ENCODE results near the gene DPP10. TPM values are rescaled to one million over a fixed set of nuclear protein-coding genes. Genes with fewer than 3 reads are reported as not detected.

DPP10 gene
- total and polyA plus RNA-seq, 4 donors, result 0.08 to 5.0 (median 0.27) TPM

DNA sequence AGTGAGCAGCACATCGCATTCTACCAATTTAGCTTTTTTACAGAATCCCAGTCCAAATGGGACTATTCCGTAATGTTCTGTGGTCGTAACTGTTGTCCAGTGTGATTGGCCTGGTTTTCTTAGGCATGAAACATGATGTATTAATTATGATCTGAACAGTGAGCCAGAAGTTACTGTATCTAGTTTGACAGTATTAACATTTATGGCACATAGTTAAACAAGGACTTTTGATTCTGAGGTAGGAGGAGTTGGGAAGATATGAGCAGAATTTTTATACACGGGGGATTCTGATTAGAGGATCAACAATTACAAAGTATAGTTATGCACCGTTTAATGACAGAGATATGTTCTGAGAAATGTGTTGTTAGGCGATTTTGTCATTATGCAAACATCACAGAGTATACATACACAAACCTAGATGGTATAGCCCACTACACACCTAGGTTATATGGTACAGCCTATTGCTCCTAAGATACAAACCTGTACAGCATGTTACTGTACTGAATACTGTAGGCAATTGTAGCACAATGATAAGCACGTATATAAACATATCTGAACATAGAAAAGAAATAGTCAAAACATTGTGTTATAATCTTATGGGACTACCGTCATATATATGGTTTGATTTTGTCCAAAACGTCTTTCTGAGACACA is 85.0 kb downstream of the DPP10 start:
- Histone ChIP-seq H3K4me1 (ENCODE audit: control insufficient read depth in 5 of 5, insufficient read depth in 5 of 5, low read length in 5 of 5) (no peaks in the 10 kb centered on the region), H3K27ac (ENCODE audit: low read depth in 1 of 2, low read length in 1 of 2) (no peak overlapping the region), H3K27me3 (ENCODE audit: control insufficient read depth in 3 of 3, insufficient read depth in 3 of 3, low read length in 2 of 3) (no peaks in the 10 kb centered on the region), H3K9me3 (ENCODE audit: control insufficient read depth in 4 of 4, insufficient read depth in 3 of 4, low read length in 3 of 4) (peaks cover 0 to 3% (median 0%) of the 10 kb centered on the region in 4 donors), H3K9ac (ENCODE audit: insufficient read depth in 1 of 2, low read length in 2 of 2) (no peak overlapping the region), H3K36me3 (ENCODE audit: control insufficient read depth in 4 of 4, insufficient read depth in 4 of 4, low read length in 4 of 4) (no peaks in the 10 kb centered on the region), H3K4me3 (no peak overlapping the region)
- TF ChIP-seq, protein P1, sequence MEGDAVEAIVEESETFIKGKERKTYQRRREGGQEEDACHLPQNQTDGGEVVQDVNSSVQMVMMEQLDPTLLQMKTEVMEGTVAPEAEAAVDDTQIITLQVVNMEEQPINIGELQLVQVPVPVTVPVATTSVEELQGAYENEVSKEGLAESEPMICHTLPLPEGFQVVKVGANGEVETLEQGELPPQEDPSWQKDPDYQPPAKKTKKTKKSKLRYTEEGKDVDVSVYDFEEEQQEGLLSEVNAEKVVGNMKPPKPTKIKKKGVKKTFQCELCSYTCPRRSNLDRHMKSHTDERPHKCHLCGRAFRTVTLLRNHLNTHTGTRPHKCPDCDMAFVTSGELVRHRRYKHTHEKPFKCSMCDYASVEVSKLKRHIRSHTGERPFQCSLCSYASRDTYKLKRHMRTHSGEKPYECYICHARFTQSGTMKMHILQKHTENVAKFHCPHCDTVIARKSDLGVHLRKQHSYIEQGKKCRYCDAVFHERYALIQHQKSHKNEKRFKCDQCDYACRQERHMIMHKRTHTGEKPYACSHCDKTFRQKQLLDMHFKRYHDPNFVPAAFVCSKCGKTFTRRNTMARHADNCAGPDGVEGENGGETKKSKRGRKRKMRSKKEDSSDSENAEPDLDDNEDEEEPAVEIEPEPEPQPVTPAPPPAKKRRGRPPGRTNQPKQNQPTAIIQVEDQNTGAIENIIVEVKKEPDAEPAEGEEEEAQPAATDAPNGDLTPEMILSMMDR (IDR thresholded peaks at IDR 0.05; ENCODE audit: control extremely low read depth, extremely low read depth), result no peak
- no peak for DNase-seq
- ATAC-seq (ENCODE audit: insufficient read depth, low FRiP score), result no peak
- WGBS, 2 donors, result 83 to 84% methylated on average over 9 of the region's 9 CpGs

DNA sequence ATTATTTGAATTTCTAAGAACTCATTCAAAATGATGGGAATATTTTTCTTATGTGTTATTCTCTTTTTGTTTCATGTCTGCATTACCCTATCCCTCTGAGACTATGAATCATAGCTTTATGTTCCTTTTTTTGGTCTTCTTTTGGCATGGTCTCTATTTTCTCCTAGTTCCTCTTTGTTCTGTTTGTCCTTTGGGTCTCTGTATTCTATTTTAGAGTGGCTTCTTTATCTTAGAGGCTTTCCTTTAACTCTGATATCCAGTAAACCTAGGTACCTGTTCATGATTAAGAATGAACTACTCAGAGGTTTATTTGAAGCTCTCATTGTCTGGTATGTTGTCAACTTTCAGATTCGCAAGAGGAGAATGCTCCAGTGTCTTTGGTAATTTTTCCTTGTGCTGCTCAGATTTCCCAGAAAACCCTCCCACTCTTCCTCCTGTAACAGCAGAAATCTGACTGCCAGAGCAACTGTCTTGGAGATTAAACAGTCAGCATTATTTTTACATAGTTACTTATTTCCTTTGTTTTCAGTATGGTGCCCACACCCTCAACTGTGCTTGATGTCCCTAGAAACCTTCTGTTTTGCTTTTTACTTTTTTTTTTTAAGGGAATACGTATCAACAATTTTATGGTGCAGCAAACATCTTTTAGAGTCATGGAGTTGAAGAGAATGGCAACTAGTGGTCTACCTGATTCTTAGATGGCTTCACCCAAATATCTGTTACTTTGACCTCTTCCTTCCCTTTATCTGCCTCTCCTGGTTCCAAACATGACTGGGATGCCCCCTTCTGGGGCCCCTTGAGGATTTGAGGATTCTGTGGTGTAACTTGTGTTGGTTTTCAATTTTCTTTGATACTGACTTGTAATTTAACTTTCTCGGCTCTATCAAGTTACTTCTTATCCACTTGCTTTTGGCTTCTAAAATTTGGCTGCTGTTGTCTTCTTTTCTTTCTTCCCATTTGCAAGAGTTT is 92.0 kb downstream of the DPP10 start:
- Histone ChIP-seq H3K9ac (ENCODE audit: insufficient read depth in 1 of 2, low read length in 2 of 2) (no peak overlapping the region), H3K4me1 (ENCODE audit: control insufficient read depth in 5 of 5, insufficient read depth in 5 of 5, low read length in 5 of 5) (no peaks in the 10 kb centered on the region), H3K4me3 (no peak overlapping the region), H3K36me3 (ENCODE audit: control insufficient read depth in 4 of 4, insufficient read depth in 4 of 4, low read length in 4 of 4) (no peaks in the 10 kb centered on the region), H3K9me3 (ENCODE audit: control insufficient read depth in 4 of 4, insufficient read depth in 3 of 4, low read length in 3 of 4) (no peaks in the 10 kb centered on the region), H3K27me3 (ENCODE audit: control insufficient read depth in 3 of 3, insufficient read depth in 3 of 3, low read length in 2 of 3) (no peaks in the 10 kb centered on the region), H3K27ac (ENCODE audit: low read depth in 1 of 2, low read length in 1 of 2) (no peak overlapping the region)
- no peak for ATAC-seq (ENCODE audit: insufficient read depth, low FRiP score)
- TF ChIP-seq, protein P1 (IDR thresholded peaks at IDR 0.05; ENCODE audit: control extremely low read depth, extremely low read depth), result no peak
- no peak for DNase-seq
- 60 to 76% methylated on average over 3 of the region's 3 CpGs for WGBS, 2 donors

- ATAC-seq (ENCODE audit: insufficient read depth, low FRiP score), result no peak
- no peak overlapping the region for H3K4me3 ChIP-seq
- H3K27me3 ChIP-seq (ENCODE audit: control insufficient read depth in 3 of 3, insufficient read depth in 3 of 3, low read length in 2 of 3), result no peaks in the 10 kb centered on the region
- TF ChIP-seq, protein P1 (IDR thresholded peaks at IDR 0.05; ENCODE audit: control extremely low read depth, extremely low read depth), result no peak
- no peak overlapping the region for H3K27ac ChIP-seq (ENCODE audit: low read depth in 1 of 2, low read length in 1 of 2)
- H3K4me1 ChIP-seq (ENCODE audit: control insufficient read depth in 5 of 5, insufficient read depth in 5 of 5, low read length in 5 of 5), result peaks cover 0 to 7% (median 3%) of the 10 kb centered on the region in 5 donors
- H3K9me3 ChIP-seq (ENCODE audit: control insufficient read depth in 4 of 4, insufficient read depth in 3 of 4, low read length in 3 of 4), result no peaks in the 10 kb centered on the region
- no peak for DNase-seq
- no peak overlapping the region for H3K9ac ChIP-seq (ENCODE audit: insufficient read depth in 1 of 2, low read length in 2 of 2)
- no peaks in the 10 kb centered on the region for H3K36me3 ChIP-seq (ENCODE audit: control insufficient read depth in 4 of 4, insufficient read depth in 4 of 4, low read length in 4 of 4)
- WGBS, 2 donors, result 61 to 79% methylated on average over 1 of the region's 1 CpG
These were observed 95.3 kb downstream of the DPP10 start for GRCh38 chr2:114537777-114538176.

All from lung (tissue), 12 donors.